Fibroblast of pulmonary artery (primary cell): ENCODE data around the gene OR6N2.

ENCODE experiments used
- DNase-seq: peaks from one replicate; pipeline ENCODE4 v3.0.0-alpha.2; 2010; ENCODE audit warnings: low read depth
- H3K4me3 ChIP-seq: replicated peaks from 2 replicates; pipeline ENCODE4 v1.5.1; 2011; ENCODE audit warnings: low read depth, mild to moderate bottlenecking, control low read depth, low read length, moderate library complexity
- CTCF ChIP-seq: IDR thresholded peaks from 2 replicates; pipeline ENCODE4 v1.5.1; 2011; ENCODE audit warnings: mild to moderate bottlenecking, control low read depth, low read length, inconsistent platforms; ENCODE audit errors: missing control alignments

OR6N2 gene

GRCh38 chr1:158814970-158815369 lies 34.0 kb upstream of the OR6N2 start:
- H3K4me3 ChIP-seq: no peak overlapping the region
- no peak for DNase-seq
- TF ChIP-seq CTCF: no peak

- no peak for TF ChIP-seq CTCF
- no peak for DNase-seq
- no peak overlapping the region for H3K4me3 ChIP-seq
Measured at GRCh38 chr1:158813164-158813563, 32.2 kb upstream of the OR6N2 start.

- TF ChIP-seq CTCF: no peak
- DNase-seq: no peak
- H3K4me3 ChIP-seq: no peak overlapping the region
Measured at GRCh38 chr1:158812336-158812735, 31.3 kb upstream of the OR6N2 start.

- no peak overlapping the region for H3K4me3 ChIP-seq
- TF ChIP-seq CTCF: no peak
- no peak for DNase-seq
Measured at GRCh38 chr1:158810311-158810710, 29.3 kb upstream of the OR6N2 start.

- no peak for DNase-seq
- TF ChIP-seq CTCF: no peak
- H3K4me3 ChIP-seq: no peak overlapping the region
Measured at GRCh38 chr1:158809862-158810261, 28.9 kb upstream of the OR6N2 start.

- no peak for TF ChIP-seq CTCF
- H3K4me3 ChIP-seq: no peak overlapping the region
- no peak for DNase-seq
Measured at GRCh38 chr1:158809256-158809655, 28.3 kb upstream of the OR6N2 start.

GRCh38 chr1:158806916-158807536 lies 26.0 kb upstream of the OR6N2 start:
- DNase-seq: no peak

More at GRCh38 chr1:158806916-158807536, 26.0 kb upstream of the OR6N2 start:
- no peak for TF ChIP-seq CTCF
- H3K4me3 ChIP-seq: no peak overlapping the region
